HCT116 (cell line): ENCODE measurements around the gene MLLT6.
A peak's percentile ranks its signal among the peaks of the same experiment; 100 is the strongest.

Experiments used
- CEBPB ChIP-seq: IDR thresholded peaks from 2 replicates; pipeline ENCODE4 v1.6.1; 2012; ENCODE audit warnings: low read depth
- EZH2 ChIP-seq: fragments of 200-600 bp; sonication (generic); IDR thresholded peaks from 2 replicates; pipeline ENCODE4 v1.6.1; 2017; ENCODE audit warnings: antibody characterized with exemption, mixed run types
- FOSL1 ChIP-seq: IDR thresholded peaks from 2 replicates; pipeline ENCODE4 v1.6.1; 2012; ENCODE audit warnings: low read depth
- POLR2A ChIP-seq: IDR thresholded peaks from 2 replicates; pipeline ENCODE4 v1.7.0; 2011; ENCODE audit warnings: borderline replicate concordance; ENCODE audit not compliant: insufficient read depth, insufficient read length; ENCODE audit errors: extremely low read depth
- RAD21 ChIP-seq: IDR thresholded peaks from 2 replicates; pipeline ENCODE4 v1.6.1; 2012; ENCODE audit warnings: low read depth, mild to moderate bottlenecking
- SP1 ChIP-seq: IDR thresholded peaks from 2 replicates; pipeline ENCODE4 v1.6.1; 2012; ENCODE audit warnings: low read depth
- YY1 ChIP-seq: IDR thresholded peaks from 2 replicates; pipeline ENCODE4 v1.6.1; 2011; ENCODE audit warnings: low read length, low read depth, moderate library complexity, mild to moderate bottlenecking; ENCODE audit not compliant: insufficient replicate concordance; ENCODE audit errors: extremely low read depth
- TF ChIP-seq, protein P1 (sequence below): IDR thresholded peaks from 2 replicates; pipeline ENCODE4 v1.6.1; 2011; ENCODE audit warnings: mild to moderate bottlenecking, low read length, moderate library complexity; ENCODE audit not compliant: insufficient replicate concordance; ENCODE audit errors: extremely low read depth
- TF ChIP-seq, protein P2 (sequence below), 3 experiments: fragments of 200-600 bp in 1 of 3; sonication (generic) in 1 of 3; IDR thresholded peaks in 2 of 3; conservative IDR thresholded peaks in 1 of 3; 2 replicates each; pipeline ENCODE4 v1.5.1; 2012 to 2017; ENCODE audit warnings: low read depth in 2 of 3, low read length in 2 of 3, antibody characterized with exemption in 1 of 3, borderline replicate concordance in 1 of 3, control low read depth in 1 of 3, mild to moderate bottlenecking in 1 of 3, mixed read lengths in 1 of 3, mixed run types in 1 of 3, moderate library complexity in 1 of 3; ENCODE audit not compliant: insufficient read depth in 1 of 3
- TF ChIP-seq, protein P3 (sequence below): IDR thresholded peaks from 2 replicates; pipeline ENCODE4 v1.6.1; 2012

DNA sequence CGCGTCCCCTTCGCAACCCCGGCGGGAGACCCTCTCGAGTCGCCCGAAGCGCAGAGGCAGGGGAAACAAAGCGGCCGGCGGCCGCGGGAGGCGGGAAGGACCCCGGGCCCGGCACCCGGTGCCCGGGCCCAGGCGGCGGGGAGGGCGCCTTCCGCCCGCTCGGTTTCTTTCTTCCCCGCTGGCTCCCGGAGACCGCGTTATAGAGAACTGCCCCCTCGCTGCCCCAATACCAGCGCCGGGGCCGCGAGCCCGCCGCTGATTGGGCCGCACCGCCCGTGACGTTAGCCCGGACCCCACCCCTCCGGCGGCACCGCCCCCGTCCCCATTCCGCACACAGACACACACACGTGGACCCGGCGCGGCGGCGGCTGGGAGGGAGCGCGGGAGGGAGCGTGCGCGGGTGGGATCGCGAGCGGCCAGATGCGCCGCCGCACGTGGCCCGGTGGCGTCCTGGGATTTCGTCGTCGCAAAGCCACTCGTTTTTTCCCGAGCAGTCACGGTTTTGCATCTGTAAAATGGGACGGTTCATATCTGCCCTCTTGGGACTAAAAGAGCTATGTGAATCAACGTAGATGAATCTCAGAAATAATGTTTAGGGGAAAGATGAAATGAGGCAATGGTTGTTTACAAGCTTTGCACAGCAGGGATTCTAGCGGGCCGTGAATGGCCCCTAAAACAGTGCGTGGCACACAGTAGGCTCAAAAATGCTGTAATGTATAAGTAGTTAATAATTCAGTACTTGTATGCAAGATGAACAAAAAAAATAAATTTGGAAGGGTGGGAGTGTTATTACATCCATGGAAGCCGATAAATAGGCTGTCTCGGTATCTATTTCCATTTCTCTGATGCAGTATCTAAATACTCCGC, 30.1 kb upstream of the MLLT6 start, which contains the start of gene EPOP:
- TF ChIP-seq, protein P1, sequence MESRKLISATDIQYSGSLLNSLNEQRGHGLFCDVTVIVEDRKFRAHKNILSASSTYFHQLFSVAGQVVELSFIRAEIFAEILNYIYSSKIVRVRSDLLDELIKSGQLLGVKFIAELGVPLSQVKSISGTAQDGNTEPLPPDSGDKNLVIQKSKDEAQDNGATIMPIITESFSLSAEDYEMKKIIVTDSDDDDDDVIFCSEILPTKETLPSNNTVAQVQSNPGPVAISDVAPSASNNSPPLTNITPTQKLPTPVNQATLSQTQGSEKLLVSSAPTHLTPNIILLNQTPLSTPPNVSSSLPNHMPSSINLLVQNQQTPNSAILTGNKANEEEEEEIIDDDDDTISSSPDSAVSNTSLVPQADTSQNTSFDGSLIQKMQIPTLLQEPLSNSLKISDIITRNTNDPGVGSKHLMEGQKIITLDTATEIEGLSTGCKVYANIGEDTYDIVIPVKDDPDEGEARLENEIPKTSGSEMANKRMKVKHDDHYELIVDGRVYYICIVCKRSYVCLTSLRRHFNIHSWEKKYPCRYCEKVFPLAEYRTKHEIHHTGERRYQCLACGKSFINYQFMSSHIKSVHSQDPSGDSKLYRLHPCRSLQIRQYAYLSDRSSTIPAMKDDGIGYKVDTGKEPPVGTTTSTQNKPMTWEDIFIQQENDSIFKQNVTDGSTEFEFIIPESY, result no peak
- TF ChIP-seq RAD21 (no peak), YY1 (peak; percentile 74), EZH2 (no peak), SP1 (peak; percentile 58), CEBPB (no peak), POLR2A (no peak), FOSL1 (no peak)
- TF ChIP-seq, protein P2, sequence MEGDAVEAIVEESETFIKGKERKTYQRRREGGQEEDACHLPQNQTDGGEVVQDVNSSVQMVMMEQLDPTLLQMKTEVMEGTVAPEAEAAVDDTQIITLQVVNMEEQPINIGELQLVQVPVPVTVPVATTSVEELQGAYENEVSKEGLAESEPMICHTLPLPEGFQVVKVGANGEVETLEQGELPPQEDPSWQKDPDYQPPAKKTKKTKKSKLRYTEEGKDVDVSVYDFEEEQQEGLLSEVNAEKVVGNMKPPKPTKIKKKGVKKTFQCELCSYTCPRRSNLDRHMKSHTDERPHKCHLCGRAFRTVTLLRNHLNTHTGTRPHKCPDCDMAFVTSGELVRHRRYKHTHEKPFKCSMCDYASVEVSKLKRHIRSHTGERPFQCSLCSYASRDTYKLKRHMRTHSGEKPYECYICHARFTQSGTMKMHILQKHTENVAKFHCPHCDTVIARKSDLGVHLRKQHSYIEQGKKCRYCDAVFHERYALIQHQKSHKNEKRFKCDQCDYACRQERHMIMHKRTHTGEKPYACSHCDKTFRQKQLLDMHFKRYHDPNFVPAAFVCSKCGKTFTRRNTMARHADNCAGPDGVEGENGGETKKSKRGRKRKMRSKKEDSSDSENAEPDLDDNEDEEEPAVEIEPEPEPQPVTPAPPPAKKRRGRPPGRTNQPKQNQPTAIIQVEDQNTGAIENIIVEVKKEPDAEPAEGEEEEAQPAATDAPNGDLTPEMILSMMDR (IDR thresholded peaks at IDR 0.05 in 2 of 3, conservative IDR thresholded peaks at IDR 0.05 in 1 of 3; ENCODE audit: borderline replicate concordance in 1 of 3, insufficient read depth in 1 of 3, low read depth in 2 of 3, low read length in 2 of 3), result 0 out of 6 replicates have a peak, but pooled peaks of 1 of the 3 experiments have one; percentile 6
- TF ChIP-seq, protein P3, sequence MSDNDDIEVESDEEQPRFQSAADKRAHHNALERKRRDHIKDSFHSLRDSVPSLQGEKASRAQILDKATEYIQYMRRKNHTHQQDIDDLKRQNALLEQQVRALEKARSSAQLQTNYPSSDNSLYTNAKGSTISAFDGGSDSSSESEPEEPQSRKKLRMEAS, result peak; percentile 99
